Keratinocyte (primary cell): ENCODE results near the gene ZNF747. TPM values are rescaled to one million over a fixed set of nuclear protein-coding genes. Genes with fewer than 3 reads are reported as not detected.

ENCODE experiments used
- DNase-seq: peaks from one replicate; pipeline ENCODE4 v3.0.0-alpha.2; 2011; ENCODE audit warnings: low read depth, missing footprints, low spot score
- FAIRE-seq: peaks from 2 replicates; lab custom pipeline; 2011; peaks lifted over from hg19 to GRCh38; lab: Jason Lieb, UNC
- H2AFZ ChIP-seq: 2 replicates; pipeline ENCODE4 v1.6.0; 2012; ENCODE audit warnings: low read length, control low read depth, inconsistent platforms; ENCODE audit not compliant: control insufficient read depth
- H3K27ac ChIP-seq: 2 replicates; pipeline ENCODE4 v1.5.1; 2011; ENCODE audit warnings: low read length; ENCODE audit not compliant: control insufficient read depth, insufficient read depth
- H3K27me3 ChIP-seq: 3 replicates; pipeline ENCODE4 v1.6.0; 2011; ENCODE audit warnings: low read length; ENCODE audit not compliant: control insufficient read depth, insufficient read depth; ENCODE audit errors: extremely low read depth
- H3K36me3 ChIP-seq, 2 experiments: 2 replicates in 1 of 2; 3 replicates in 1 of 2; pipeline ENCODE4 v1.5.1; 2011; ENCODE audit warnings: low read length in 2 of 2, mild to moderate bottlenecking in 1 of 2; ENCODE audit not compliant: control insufficient read depth in 2 of 2, insufficient read depth in 2 of 2; ENCODE audit errors: extremely low read depth in 1 of 2
- H3K4me1 ChIP-seq: 3 replicates; pipeline ENCODE4 v1.5.1; 2011; ENCODE audit warnings: low read length; ENCODE audit not compliant: control insufficient read depth, insufficient read depth; ENCODE audit errors: extremely low read depth
- H3K4me2 ChIP-seq: 3 replicates; pipeline ENCODE4 v1.6.0; 2011; ENCODE audit warnings: low read depth, low read length; ENCODE audit not compliant: control insufficient read depth, insufficient read depth; ENCODE audit errors: extremely low read depth
- H3K4me3 ChIP-seq, 3 experiments: fragments of 200-600 bp in 1 of 3; sonication (generic) in 1 of 3; 2 replicates in 2 of 3; 3 replicates in 1 of 3; pipeline ENCODE4 v1.5.1; 2011 to 2016; ENCODE audit warnings: low read length in 3 of 3, mild to moderate bottlenecking in 3 of 3, control low read depth in 2 of 3, inconsistent platforms in 1 of 3, low read depth in 1 of 3, mixed read lengths in 1 of 3, mixed run types in 1 of 3, moderate library complexity in 1 of 3; ENCODE audit not compliant: control insufficient read depth in 2 of 3, insufficient read depth in 2 of 3; ENCODE audit errors: extremely low read depth in 1 of 3
- H3K79me2 ChIP-seq: 2 replicates; pipeline ENCODE4 v1.6.0; 2012; ENCODE audit warnings: low read length; ENCODE audit not compliant: control insufficient read depth, insufficient read depth
- H3K9ac ChIP-seq: 3 replicates; pipeline ENCODE4 v1.6.0; 2011; ENCODE audit warnings: low read length; ENCODE audit not compliant: control insufficient read depth, insufficient read depth; ENCODE audit errors: extremely low read depth
- H3K9me1 ChIP-seq: 3 replicates; pipeline ENCODE4 v1.6.0; 2011; ENCODE audit warnings: low read length; ENCODE audit not compliant: control insufficient read depth, insufficient read depth; ENCODE audit errors: extremely low read depth
- H3K9me3 ChIP-seq: 2 replicates; pipeline ENCODE4 v1.5.1; 2012; ENCODE audit warnings: low read depth, low read length; ENCODE audit not compliant: control insufficient read depth
- H4K20me1 ChIP-seq: 3 replicates; pipeline ENCODE4 v1.6.0; 2011; ENCODE audit warnings: low read length; ENCODE audit not compliant: control insufficient read depth, insufficient read depth; ENCODE audit errors: extremely low read depth
- EZH2 ChIP-seq: IDR thresholded peaks from one replicate; pipeline ENCODE4 v1.6.1; 2012; ENCODE audit warnings: inconsistent platforms, mild to moderate bottlenecking, low read length, moderate library complexity
- dilution Hi-C: fragments of 300-500 bp; cut with MboI; formaldehyde crosslinking; loops from one replicate; pipeline ENCODE4 v1.7.0; 2020; ENCODE audit warnings: low sequenced_read_pairs; ENCODE audit not compliant: extremely low pct_ligation_motif_present
- polyA plus RNA-seq, 5 experiments: library from polyadenylated mRNA; depleted of rRNA in 3 of 5; stranded (reverse) in 3 of 5; stranded (forward) in 1 of 5; unstranded in 1 of 5; fragments of >200 nt; gene quantifications; 1 replicate in 1 of 5; 2 replicates in 3 of 5; 3 replicates in 1 of 5; pipeline versions ENCODE4 v1.2.1 to v1.2.3, GENCODE V29; 2011 to 2012; ENCODE audit warnings: missing spikeins in 2 of 5, low read depth in 1 of 5, low replicate concordance in 1 of 5
- TF ChIP-seq, protein P1 (sequence below), 3 experiments: IDR thresholded peaks in 1 of 3; conservative IDR thresholded peaks in 1 of 3; optimal IDR thresholded peaks in 1 of 3; 2 replicates in 2 of 3; 3 replicates in 1 of 3; pipeline versions ENCODE3 to v1.5.1; 2011; ENCODE audit warnings: low read length in 3 of 3, mild to moderate bottlenecking in 3 of 3, moderate library complexity in 2 of 3, control low read depth in 1 of 3, inconsistent platforms in 1 of 3; ENCODE audit not compliant: insufficient read depth in 2 of 3; ENCODE audit errors: extremely low read depth in 1 of 3

Gene ZNF747
- polyA plus RNA-seq, 1 donor (not counting 4 experiments of a cell fraction or from before 2014, with no cell fraction given) = 2.7 TPM

- Histone ChIP-seq H3K9me3 (no peaks in the 10 kb centered on the region), H3K9ac (no peak overlapping the region), H3K36me3 (no peaks in the 10 kb centered on the region), H3K79me2 (no peaks in the 10 kb centered on the region), H2AFZ (no peak overlapping the region), H3K27ac (no peak overlapping the region), H3K4me1 (no peaks in the 10 kb centered on the region), H3K4me3 (no peak overlapping the region), H4K20me1 (no peaks in the 10 kb centered on the region), H3K27me3 (no peaks in the 10 kb centered on the region), H3K9me1 (no peaks in the 10 kb centered on the region), H3K4me2 (no peak overlapping the region)
- dilution Hi-C loops = no loop called here
- TF ChIP-seq, protein P1, sequence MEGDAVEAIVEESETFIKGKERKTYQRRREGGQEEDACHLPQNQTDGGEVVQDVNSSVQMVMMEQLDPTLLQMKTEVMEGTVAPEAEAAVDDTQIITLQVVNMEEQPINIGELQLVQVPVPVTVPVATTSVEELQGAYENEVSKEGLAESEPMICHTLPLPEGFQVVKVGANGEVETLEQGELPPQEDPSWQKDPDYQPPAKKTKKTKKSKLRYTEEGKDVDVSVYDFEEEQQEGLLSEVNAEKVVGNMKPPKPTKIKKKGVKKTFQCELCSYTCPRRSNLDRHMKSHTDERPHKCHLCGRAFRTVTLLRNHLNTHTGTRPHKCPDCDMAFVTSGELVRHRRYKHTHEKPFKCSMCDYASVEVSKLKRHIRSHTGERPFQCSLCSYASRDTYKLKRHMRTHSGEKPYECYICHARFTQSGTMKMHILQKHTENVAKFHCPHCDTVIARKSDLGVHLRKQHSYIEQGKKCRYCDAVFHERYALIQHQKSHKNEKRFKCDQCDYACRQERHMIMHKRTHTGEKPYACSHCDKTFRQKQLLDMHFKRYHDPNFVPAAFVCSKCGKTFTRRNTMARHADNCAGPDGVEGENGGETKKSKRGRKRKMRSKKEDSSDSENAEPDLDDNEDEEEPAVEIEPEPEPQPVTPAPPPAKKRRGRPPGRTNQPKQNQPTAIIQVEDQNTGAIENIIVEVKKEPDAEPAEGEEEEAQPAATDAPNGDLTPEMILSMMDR (optimal IDR thresholded peaks at IDR 0.05 in 1 of 3, IDR thresholded peaks at IDR 0.05 in 1 of 3, conservative IDR thresholded peaks at IDR 0.05 in 1 of 3; ENCODE audit: extremely low read depth in 1 of 3, insufficient read depth in 2 of 3, low read length in 3 of 3) = no peak
- TF ChIP-seq EZH2 = no peak
- no peak for DNase-seq
- FAIRE-seq = no peak
Measured at GRCh38 chr16:30503403-30504296, 31.0 kb downstream of the ZNF747 start.

- no peak for DNase-seq
- FAIRE-seq = no peak
- no peak overlapping the region for H2AFZ ChIP-seq
- H3K27me3 ChIP-seq = peaks cover 6% of the 10 kb centered on the region
- H3K79me2 ChIP-seq = no peaks in the 10 kb centered on the region
- TF ChIP-seq EZH2 = no peak
- TF ChIP-seq, protein P1 (optimal IDR thresholded peaks at IDR 0.05 in 1 of 3, IDR thresholded peaks at IDR 0.05 in 1 of 3, conservative IDR thresholded peaks at IDR 0.05 in 1 of 3; ENCODE audit: extremely low read depth in 1 of 3, insufficient read depth in 2 of 3, low read length in 3 of 3) = no peak
- H3K4me3 ChIP-seq = no peak overlapping the region
- no peaks in the 10 kb centered on the region for H3K36me3 ChIP-seq
- dilution Hi-C loops = no loop called here
- H3K9ac ChIP-seq = no peak overlapping the region
- H3K4me2 ChIP-seq = no peak overlapping the region
- no peak overlapping the region for H3K27ac ChIP-seq
- H4K20me1 ChIP-seq = no peaks in the 10 kb centered on the region
- H3K9me3 ChIP-seq = no peaks in the 10 kb centered on the region
- H3K4me1 ChIP-seq = peaks cover 2% of the 10 kb centered on the region
- H3K9me1 ChIP-seq = no peaks in the 10 kb centered on the region
Measured at GRCh38 chr16:30499284-30499683, 35.4 kb downstream of the ZNF747 start.
